GM18505 (cell line): Measurements from ENCODE around the gene BTG3.

Experiments
- ATAC-seq: cut with Tn5 transposase; IDR thresholded peaks from one replicate; pipeline ENCODE4 v1.9.1; 2021; ENCODE audit not compliant: unreplicated experiment
- POLR2A ChIP-seq: IDR thresholded peaks from 4 replicates; pipeline ENCODE4 v1.6.1; 2011; ENCODE audit warnings: borderline replicate concordance; ENCODE audit not compliant: insufficient read depth, insufficient read length; ENCODE audit errors: extremely low read depth

Gene BTG3

DNA sequence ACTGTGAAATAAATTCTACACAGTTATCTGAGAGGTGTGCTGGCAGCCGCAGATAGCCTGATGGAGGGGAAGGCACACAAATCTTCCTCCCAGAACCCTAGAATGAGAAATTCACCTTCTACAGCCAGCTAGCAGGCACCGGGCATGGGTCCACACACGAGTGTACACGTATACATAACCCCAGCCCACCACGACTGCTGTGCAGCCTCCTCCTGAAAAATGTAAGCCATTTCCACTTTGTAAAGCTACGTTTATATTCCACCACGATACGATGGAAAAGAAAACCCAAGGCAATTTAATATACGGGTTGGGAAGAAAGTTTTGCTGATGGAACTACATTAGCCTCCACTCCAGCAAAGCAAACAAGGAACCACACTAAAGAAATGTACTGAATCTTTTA is 1.8 kb downstream of the BTG3 start:
- ATAC-seq: no peak
- TF ChIP-seq POLR2A: no peak

- ATAC-seq: no peak
- TF ChIP-seq POLR2A: no peak
Measured at GRCh38 chr21:17609681-17610080, 3.0 kb downstream of the BTG3 start.

DNA sequence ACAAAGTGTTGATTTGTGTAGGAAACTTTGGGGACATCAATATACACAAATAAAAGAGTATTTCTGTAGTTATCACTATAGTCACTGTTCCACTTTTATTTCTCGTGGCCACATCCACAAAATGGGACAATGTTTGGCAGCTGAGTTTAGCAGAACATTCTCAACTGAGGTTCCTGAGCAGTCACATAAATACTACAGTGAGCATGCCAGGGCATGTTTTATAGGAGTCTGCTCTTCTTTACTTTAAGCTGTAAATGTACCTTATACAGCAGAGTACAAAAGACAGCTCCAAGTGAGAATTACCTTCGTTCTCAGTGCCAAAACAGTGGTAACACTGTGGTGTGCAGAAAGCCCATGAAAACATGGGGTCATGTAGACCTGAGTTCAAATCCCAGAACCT is 5.0 kb downstream of the BTG3 start:
- TF ChIP-seq POLR2A: no peak
- no peak for ATAC-seq

- TF ChIP-seq POLR2A: no peak
- no peak for ATAC-seq
Measured at GRCh38 chr21:17602874-17603273, 9.8 kb downstream of the BTG3 start.

DNA sequence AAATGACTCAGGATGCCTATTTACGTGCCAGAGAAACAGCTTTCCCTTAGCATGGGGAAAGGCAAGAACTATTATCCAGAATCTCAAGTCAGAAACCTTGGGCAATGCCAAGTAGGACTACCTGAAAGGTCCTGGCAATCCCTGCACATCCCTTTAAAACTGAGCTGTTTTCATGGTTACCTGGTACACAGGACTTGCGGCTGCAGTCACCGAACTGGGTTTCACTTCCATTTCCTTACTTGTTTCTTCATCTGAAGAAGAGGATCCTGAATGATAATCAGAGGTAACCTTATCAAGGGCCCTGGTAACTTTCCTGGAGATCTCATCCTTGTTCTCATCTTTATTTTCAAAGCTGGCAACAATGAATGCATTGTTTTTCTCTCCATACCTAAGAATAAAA is 14.3 kb downstream of the BTG3 start:
- TF ChIP-seq POLR2A: no peak
- peak; percentile 84 for ATAC-seq

DNA sequence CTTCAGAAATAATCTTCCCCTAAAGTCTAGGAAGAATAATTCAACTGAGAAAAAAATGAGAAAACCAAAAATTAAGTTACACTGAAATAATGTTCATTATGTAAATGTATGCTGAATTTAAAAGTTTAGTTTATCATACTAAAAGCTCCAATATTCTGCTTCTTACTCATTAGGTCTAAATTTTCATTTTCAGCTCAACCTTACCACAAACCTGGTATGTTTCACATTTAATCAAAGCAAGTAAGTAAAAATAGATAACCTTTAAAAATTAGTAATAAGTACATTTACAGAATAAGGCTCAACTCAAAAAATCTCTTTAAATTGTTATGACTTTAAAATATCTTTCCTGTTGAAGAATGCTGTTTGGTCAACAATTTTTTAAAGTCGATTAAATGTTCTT is 15.0 kb downstream of the BTG3 start:
- no peak for ATAC-seq

DNA sequence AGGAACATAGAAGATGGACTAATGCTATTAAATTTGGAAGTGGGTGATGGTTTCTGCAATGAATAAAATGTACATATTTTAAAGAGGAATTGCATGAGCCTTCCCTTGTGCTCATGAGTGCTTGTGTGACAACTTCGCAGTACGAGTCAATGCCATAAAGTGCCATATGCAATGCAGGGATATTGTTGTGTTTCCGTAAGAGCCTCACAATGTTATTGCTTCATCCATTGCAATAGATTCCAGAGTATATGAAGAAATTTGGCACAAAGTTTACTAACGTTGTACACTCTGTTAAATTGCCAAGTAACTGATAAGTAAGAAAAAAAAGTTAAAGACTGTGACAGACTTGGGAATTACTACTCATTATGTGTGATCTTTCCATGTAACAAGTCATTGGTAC is 22.3 kb downstream of the BTG3 start:
- no peak for TF ChIP-seq POLR2A
- ATAC-seq: no peak

More for the DNA sequence above, 15.0 kb downstream of the BTG3 start:
- TF ChIP-seq POLR2A: no peak

DNA sequence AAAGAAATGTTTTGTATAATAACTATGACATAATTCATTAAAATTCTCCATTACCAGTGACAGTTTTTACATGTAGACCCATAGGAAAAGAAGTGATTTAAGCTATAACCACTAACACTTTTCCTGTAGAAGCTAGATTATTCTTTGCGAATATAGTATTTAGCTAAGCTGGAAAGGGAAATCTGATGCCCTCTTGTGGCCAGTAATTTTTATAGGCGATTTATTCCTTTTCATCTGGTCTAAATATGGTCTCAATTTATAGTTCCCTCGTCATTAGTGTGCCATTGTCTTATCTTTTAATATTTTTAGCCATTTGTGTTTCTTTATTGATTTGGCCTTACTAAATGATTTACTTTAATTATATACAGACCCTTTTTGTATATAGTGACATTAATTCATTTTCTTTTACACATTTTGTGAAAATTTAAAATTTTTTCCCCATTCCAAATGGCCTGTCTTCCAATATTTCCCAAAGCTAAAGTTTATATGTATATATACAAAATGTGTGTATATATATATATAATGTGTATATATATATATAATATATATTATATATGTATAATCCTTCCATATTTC is 26.7 kb downstream of the BTG3 start:
- no peak for TF ChIP-seq POLR2A
- ATAC-seq: no peak

GRCh38 chr21:17583898-17584297 is 28.8 kb downstream of the BTG3 start:
- no peak for TF ChIP-seq POLR2A
- ATAC-seq: no peak

DNA sequence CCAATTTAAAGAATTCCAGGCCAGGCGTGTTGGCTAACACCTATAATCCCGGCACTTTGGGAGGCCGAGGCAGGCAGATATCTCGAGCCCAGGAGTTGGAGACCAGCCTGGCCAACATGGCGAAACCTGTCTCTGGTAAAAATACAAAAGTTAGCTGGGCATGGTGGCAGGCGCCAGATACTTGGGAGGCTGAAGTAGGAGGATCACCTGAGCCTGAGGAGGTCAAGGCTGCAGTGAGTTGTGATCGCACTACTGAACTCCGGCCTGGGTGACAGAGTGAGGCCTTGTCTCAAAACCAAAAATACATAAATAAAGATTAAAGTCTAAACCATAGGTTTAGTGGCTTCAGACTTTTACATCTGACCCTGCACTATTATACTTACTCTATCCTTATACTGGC is 32.4 kb downstream of the BTG3 start:
- ATAC-seq: no peak
- TF ChIP-seq POLR2A: no peak

GRCh38 chr21:17578876-17579275 is 33.8 kb downstream of the BTG3 start:
- TF ChIP-seq POLR2A: no peak
- no peak for ATAC-seq

- no peak for TF ChIP-seq POLR2A
Measured at GRCh38 chr21:17578162-17578561, 34.5 kb downstream of the BTG3 start.

GRCh38 chr21:17577701-17578100 is 35.0 kb downstream of the BTG3 start:
- no peak for TF ChIP-seq POLR2A
- no peak for ATAC-seq

More at GRCh38 chr21:17578162-17578561, 34.5 kb downstream of the BTG3 start:
- ATAC-seq: no peak

- no peak for TF ChIP-seq POLR2A
- ATAC-seq: no peak
Measured at GRCh38 chr21:17576080-17576835, 36.4 kb downstream of the BTG3 start.

DNA sequence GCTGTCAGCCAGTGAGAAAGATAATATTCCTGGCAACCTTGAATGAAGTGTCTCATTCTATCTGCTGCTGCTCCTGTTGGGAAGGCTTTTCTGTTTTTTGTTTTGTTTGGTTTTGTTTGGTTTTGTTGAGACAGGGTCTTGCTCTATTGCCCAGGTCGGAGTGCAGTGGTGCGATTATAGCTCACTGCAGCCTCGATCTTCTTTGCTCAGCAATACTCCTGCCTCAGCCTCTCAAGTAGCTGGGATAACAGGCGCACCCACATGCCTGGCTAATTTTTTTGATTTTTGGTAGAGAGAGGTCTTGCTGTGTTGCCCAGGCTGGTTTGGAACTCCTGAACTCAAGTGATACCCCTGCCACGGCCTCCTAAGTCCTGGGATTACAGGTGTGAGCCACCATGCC is 37.6 kb downstream of the BTG3 start:
- TF ChIP-seq POLR2A: no peak
- no peak for ATAC-seq

- no peak for TF ChIP-seq POLR2A
- ATAC-seq: no peak
Measured at GRCh38 chr21:17572431-17572830, 40.3 kb downstream of the BTG3 start.

DNA sequence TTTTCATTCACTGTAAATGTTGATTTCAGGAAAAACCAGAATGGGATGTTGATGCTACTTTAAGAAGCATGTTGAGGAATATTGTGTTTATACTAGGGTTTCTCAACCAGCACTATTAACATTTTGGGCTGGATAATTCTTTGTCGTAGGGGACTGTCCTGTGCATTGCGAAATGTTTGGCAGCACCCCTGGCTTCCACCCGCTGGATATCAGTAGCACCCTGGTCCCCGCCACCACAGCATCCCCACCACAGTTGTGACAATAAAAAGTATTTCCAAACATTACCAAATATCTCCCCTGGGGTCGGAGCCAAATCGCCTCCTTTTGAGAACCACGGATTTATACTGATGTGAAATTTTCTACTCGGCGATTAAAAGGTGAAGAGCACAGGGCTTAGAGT is 41.9 kb downstream of the BTG3 start:
- TF ChIP-seq POLR2A: no peak
- no peak for ATAC-seq
